Measurements from ENCODE around the gene ANGEL1. TPM values are rescaled to one million over a fixed set of nuclear protein-coding genes. Genes with fewer than 3 reads are reported as not detected.

ANGEL1 gene
- total RNA-seq, 6 experiments from 2014 or later, result 9.3 to 17.8 (median 14.4) TPM

DNA sequence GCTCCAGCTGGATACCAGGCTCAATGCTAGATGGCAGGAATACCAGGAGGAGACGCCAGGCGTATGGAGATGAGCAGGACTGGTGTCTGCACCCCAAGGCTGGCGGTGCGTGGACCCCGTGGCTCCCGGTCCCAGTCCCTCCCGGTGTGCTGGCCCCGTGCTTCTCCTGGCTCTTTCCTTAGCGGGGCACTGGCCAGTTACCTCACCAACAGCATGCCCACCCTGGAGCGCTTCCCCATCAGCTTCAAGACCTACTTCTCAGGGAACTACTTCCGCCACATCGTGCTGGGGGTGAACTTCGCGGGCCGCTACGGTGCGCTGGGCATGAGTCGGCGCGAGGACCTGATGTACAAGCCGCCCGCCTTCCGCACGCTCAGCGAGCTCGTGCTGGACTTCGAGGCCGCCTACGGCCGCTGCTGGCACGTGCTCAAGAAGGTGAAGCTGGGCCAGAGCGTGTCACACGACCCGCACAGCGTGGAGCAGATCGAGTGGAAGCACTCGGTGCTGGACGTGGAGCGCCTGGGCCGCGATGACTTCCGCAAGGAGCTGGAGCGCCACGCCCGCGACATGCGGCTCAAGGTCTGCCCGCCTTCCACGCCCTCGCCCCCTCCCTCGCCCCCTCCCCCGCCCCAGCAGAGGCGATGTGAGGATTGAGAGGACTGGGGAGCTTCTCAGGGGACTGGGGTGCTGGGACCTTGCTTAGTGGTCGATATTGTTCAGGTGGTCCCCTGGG, 36.8 kb downstream of the ANGEL1 start:
- ATAC-seq, result no peak
- intact Hi-C loops (cut with DNase I), result no loop called here
- WGBS (ENCODE audit: insufficient coverage, low coverage, low lambda C conversion rate, missing lambda C conversion rate), result no CpG with 5 or more reads among the region's 54 CpGs
- no peaks in the 10 kb centered on the region for H3K36me3 ChIP-seq
- TF ChIP-seq, protein P1, sequence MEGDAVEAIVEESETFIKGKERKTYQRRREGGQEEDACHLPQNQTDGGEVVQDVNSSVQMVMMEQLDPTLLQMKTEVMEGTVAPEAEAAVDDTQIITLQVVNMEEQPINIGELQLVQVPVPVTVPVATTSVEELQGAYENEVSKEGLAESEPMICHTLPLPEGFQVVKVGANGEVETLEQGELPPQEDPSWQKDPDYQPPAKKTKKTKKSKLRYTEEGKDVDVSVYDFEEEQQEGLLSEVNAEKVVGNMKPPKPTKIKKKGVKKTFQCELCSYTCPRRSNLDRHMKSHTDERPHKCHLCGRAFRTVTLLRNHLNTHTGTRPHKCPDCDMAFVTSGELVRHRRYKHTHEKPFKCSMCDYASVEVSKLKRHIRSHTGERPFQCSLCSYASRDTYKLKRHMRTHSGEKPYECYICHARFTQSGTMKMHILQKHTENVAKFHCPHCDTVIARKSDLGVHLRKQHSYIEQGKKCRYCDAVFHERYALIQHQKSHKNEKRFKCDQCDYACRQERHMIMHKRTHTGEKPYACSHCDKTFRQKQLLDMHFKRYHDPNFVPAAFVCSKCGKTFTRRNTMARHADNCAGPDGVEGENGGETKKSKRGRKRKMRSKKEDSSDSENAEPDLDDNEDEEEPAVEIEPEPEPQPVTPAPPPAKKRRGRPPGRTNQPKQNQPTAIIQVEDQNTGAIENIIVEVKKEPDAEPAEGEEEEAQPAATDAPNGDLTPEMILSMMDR (IDR thresholded peaks at IDR 0.05), result no peak
- no peak for TF ChIP-seq POLR2A (IDR thresholded peaks at IDR 0.05)
- peaks cover 0 to 5% (median 0%) of the 10 kb centered on the region in 4 donors for H3K4me1 ChIP-seq
- no peaks in the 10 kb centered on the region for H3K27me3 ChIP-seq
- no peak overlapping the region for H3K27ac ChIP-seq
- H3K4me3 ChIP-seq, result no peak overlapping the region
- DNase-seq, result no peak
- H3K9me3 ChIP-seq, result no peaks in the 10 kb centered on the region

GRCh38 chr14:76774821-76775694, 37.6 kb downstream of the ANGEL1 start:
- no peak for ATAC-seq
- H3K4me1 ChIP-seq, result peaks cover 0 to 5% (median 0%) of the 10 kb centered on the region in 4 donors
- 71% methylated on average over 14 of the region's 22 CpGs for WGBS (ENCODE audit: insufficient coverage, low coverage, low lambda C conversion rate, missing lambda C conversion rate)
- no peak for DNase-seq
- no peak overlapping the region for H3K4me3 ChIP-seq
- H3K36me3 ChIP-seq, result no peaks in the 10 kb centered on the region
- TF ChIP-seq, protein P1 (IDR thresholded peaks at IDR 0.05), result no peak
- no peak for TF ChIP-seq POLR2A (IDR thresholded peaks at IDR 0.05)
- no peaks in the 10 kb centered on the region for H3K9me3 ChIP-seq
- intact Hi-C loops (cut with DNase I), result no loop called here
- H3K27me3 ChIP-seq, result no peaks in the 10 kb centered on the region
- no peak overlapping the region for H3K27ac ChIP-seq

GRCh38 chr14:76773956-76774820, 38.5 kb downstream of the ANGEL1 start:
- 74% methylated on average over 3 of the region's 18 CpGs for WGBS (ENCODE audit: insufficient coverage, low coverage, low lambda C conversion rate, missing lambda C conversion rate)

More at GRCh38 chr14:76773956-76774820, 38.5 kb downstream of the ANGEL1 start:
- no peaks in the 10 kb centered on the region for H3K27me3 ChIP-seq
- no peaks in the 10 kb centered on the region for H3K9me3 ChIP-seq
- H3K36me3 ChIP-seq, result no peaks in the 10 kb centered on the region
- TF ChIP-seq, protein P1 (IDR thresholded peaks at IDR 0.05), result no peak
- TF ChIP-seq POLR2A (IDR thresholded peaks at IDR 0.05), result no peak
- H3K4me3 ChIP-seq, result no peak overlapping the region
- ATAC-seq (no peak), DNase-seq (no peak)
- no peak overlapping the region for H3K27ac ChIP-seq
- H3K4me1 ChIP-seq, result peaks cover 0 to 5% (median 0%) of the 10 kb centered on the region in 4 donors
- intact Hi-C loops (cut with DNase I), result no loop called here
